ENCODE measurements around the gene AFAP1.

GRCh38 chr4:7926822-7927221 lies 12.8 kb downstream of the AFAP1 start:
- TF ChIP-seq ZNF274 (IDR thresholded peaks at IDR 0.05; ENCODE audit: low read depth, low read length) (no peak), YY1 (IDR thresholded peaks at IDR 0.05; ENCODE audit: insufficient read depth, insufficient read length) (no peak), SUZ12 (IDR thresholded peaks at IDR 0.05; ENCODE audit: extremely low read depth, insufficient read depth, insufficient read length) (no peak)
